ENCODE measurements around the gene FBLN1. TPM values are rescaled to one million over a fixed set of nuclear protein-coding genes. Genes with fewer than 3 reads are reported as not detected.
A peak's percentile ranks its signal among the peaks of the same experiment; 100 is the strongest.

Gene FBLN1
- total and polyA plus RNA-seq, 2 of the 13 experiments (the other 11 are each of a cell fraction or from before 2014, with no cell fraction given) = 37.3 to 103 TPM

DNA sequence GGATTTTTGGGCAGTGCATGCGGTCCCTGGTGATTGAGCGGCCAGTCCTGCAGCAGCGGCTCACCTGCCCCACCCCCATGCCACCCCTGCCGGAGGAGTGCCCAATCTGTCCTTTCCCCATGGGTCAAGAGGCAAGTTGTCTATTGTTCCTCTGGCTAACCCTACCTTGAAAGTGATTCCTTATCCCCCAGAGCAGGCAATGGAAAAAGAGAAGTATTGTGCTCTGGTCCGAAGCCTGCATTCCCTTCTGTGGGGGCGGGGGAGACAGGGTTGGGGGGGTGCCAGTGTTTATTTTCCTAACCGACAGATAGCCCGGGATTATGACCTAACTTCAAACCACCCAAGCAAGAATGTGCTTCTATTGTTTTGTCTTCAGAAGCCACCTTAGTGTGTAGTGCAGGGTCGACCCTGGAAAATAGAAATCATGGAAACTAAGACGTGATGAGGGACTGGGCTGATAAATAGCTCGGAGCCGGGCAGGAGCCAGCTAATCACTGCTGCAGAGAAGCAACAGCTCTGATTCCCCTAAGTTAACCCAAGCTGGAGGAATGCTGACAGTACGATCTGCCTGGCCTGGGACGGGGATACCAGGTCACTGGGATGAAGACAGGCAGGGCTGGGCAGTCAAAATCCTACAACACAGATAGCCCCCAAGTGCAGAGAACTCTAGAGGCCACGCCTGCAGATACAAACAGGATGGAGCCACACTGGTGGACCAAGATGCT lies 130.3 kb downstream of the FBLN1 start (continued):
- no peak for TF ChIP-seq ZNF496 (CRISPR knock-in tag; IDR thresholded peaks at IDR 0.05; ENCODE audit: insufficient replicate concordance)
- TF ChIP-seq TSC22D2 (CRISPR knock-in tag; IDR thresholded peaks at IDR 0.05; ENCODE audit: borderline replicate concordance) = no peak
- TF ChIP-seq, protein P1, sequence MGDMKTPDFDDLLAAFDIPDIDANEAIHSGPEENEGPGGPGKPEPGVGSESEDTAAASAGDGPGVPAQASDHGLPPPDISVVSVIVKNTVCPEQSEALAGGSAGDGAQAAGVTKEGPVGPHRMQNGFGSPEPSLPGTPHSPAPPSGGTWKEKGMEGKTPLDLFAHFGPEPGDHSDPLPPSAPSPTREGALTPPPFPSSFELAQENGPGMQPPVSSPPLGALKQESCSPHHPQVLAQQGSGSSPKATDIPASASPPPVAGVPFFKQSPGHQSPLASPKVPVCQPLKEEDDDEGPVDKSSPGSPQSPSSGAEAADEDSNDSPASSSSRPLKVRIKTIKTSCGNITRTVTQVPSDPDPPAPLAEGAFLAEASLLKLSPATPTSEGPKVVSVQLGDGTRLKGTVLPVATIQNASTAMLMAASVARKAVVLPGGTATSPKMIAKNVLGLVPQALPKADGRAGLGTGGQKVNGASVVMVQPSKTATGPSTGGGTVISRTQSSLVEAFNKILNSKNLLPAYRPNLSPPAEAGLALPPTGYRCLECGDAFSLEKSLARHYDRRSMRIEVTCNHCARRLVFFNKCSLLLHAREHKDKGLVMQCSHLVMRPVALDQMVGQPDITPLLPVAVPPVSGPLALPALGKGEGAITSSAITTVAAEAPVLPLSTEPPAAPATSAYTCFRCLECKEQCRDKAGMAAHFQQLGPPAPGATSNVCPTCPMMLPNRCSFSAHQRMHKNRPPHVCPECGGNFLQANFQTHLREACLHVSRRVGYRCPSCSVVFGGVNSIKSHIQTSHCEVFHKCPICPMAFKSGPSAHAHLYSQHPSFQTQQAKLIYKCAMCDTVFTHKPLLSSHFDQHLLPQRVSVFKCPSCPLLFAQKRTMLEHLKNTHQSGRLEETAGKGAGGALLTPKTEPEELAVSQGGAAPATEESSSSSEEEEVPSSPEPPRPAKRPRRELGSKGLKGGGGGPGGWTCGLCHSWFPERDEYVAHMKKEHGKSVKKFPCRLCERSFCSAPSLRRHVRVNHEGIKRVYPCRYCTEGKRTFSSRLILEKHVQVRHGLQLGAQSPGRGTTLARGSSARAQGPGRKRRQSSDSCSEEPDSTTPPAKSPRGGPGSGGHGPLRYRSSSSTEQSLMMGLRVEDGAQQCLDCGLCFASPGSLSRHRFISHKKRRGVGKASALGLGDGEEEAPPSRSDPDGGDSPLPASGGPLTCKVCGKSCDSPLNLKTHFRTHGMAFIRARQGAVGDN (CRISPR knock-in tag; IDR thresholded peaks at IDR 0.05) = peak; percentile 28; the same call in 1 of the 2 replicates
- TF ChIP-seq, protein P2, sequence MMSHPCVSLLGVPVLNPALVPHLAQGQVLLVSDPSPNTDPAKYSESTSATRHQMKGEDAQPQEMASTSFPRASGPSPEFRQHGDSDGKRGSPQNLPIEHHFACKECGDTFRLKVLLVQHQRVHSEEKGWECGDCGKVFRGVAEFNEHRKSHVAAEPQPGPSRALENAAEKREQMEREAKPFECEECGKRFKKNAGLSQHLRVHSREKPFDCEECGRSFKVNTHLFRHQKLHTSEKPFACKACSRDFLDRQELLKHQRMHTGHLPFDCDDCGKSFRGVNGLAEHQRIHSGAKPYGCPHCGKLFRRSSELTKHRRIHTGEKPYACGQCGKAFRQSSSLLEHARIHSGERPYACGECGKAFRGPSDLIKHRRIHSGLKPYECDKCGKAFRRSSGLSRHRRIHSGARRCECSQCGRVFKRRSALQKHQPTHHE (CRISPR knock-in tag; IDR thresholded peaks at IDR 0.05; ENCODE audit: borderline replicate concordance) = no peak
- TF ChIP-seq, protein P3, sequence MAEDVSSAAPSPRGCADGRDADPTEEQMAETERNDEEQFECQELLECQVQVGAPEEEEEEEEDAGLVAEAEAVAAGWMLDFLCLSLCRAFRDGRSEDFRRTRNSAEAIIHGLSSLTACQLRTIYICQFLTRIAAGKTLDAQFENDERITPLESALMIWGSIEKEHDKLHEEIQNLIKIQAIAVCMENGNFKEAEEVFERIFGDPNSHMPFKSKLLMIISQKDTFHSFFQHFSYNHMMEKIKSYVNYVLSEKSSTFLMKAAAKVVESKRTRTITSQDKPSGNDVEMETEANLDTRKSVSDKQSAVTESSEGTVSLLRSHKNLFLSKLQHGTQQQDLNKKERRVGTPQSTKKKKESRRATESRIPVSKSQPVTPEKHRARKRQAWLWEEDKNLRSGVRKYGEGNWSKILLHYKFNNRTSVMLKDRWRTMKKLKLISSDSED (CRISPR knock-in tag; IDR thresholded peaks at IDR 0.05) = no peak
- no peak for TF ChIP-seq HNRNPH1 (optimal IDR thresholded peaks at IDR 0.05; ENCODE audit: low read depth, low read length)
- no peak for TF ChIP-seq REL (CRISPR knock-in tag; conservative IDR thresholded peaks at IDR 0.05)
- TF ChIP-seq ZNF644 (CRISPR knock-in tag; IDR thresholded peaks at IDR 0.05; ENCODE audit: low read depth) = no peak
- TF ChIP-seq TCF7 (IDR thresholded peaks at IDR 0.05; ENCODE audit: low read depth) = no peak
- peak; percentile 28; the same call in 1 of the 2 replicates for TF ChIP-seq HDAC1 (CRISPR knock-in tag; IDR thresholded peaks at IDR 0.05)
- peak; percentile 31; the same call in 1 of the 2 replicates for TF ChIP-seq TBX2 (CRISPR knock-in tag; IDR thresholded peaks at IDR 0.05; ENCODE audit: borderline replicate concordance)
- TF ChIP-seq, protein P4, sequence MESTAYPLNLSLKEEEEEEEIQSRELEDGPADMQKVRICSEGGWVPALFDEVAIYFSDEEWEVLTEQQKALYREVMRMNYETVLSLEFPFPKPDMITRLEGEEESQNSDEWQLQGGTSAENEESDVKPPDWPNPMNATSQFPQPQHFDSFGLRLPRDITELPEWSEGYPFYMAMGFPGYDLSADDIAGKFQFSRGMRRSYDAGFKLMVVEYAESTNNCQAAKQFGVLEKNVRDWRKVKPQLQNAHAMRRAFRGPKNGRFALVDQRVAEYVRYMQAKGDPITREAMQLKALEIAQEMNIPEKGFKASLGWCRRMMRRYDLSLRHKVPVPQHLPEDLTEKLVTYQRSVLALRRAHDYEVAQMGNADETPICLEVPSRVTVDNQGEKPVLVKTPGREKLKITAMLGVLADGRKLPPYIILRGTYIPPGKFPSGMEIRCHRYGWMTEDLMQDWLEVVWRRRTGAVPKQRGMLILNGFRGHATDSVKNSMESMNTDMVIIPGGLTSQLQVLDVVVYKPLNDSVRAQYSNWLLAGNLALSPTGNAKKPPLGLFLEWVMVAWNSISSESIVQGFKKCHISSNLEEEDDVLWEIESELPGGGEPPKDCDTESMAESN (CRISPR knock-in tag; conservative IDR thresholded peaks at IDR 0.05) = 0 out of 2 replicates have a peak, but pooled peaks have one; percentile 28
- TF ChIP-seq, protein P5, sequence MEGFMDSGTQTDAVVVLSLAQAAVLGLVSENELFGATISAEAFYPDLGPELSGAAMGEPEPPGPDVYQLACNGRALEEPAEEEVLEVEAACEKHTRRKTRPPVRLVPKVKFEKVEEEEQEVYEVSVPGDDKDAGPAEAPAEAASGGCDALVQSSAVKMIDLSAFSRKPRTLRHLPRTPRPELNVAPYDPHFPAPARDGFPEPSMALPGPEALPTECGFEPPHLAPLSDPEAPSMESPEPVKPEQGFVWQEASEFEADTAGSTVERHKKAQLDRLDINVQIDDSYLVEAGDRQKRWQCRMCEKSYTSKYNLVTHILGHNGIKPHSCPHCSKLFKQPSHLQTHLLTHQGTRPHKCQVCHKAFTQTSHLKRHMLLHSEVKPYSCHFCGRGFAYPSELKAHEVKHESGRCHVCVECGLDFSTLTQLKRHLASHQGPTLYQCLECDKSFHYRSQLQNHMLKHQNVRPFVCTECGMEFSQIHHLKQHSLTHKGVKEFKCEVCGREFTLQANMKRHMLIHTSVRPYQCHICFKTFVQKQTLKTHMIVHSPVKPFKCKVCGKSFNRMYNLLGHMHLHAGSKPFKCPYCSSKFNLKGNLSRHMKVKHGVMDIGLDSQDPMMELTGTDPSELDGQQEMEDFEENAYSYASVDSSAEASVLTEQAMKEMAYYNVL (CRISPR knock-in tag; IDR thresholded peaks at IDR 0.05; ENCODE audit: borderline replicate concordance) = 0 out of 2 replicates have a peak, but pooled peaks have one; percentile 22
- TF ChIP-seq, protein P6, sequence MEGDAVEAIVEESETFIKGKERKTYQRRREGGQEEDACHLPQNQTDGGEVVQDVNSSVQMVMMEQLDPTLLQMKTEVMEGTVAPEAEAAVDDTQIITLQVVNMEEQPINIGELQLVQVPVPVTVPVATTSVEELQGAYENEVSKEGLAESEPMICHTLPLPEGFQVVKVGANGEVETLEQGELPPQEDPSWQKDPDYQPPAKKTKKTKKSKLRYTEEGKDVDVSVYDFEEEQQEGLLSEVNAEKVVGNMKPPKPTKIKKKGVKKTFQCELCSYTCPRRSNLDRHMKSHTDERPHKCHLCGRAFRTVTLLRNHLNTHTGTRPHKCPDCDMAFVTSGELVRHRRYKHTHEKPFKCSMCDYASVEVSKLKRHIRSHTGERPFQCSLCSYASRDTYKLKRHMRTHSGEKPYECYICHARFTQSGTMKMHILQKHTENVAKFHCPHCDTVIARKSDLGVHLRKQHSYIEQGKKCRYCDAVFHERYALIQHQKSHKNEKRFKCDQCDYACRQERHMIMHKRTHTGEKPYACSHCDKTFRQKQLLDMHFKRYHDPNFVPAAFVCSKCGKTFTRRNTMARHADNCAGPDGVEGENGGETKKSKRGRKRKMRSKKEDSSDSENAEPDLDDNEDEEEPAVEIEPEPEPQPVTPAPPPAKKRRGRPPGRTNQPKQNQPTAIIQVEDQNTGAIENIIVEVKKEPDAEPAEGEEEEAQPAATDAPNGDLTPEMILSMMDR (CRISPR knock-in tag; IDR thresholded peaks at IDR 0.05) = no peak
- TF ChIP-seq HNRNPLL (IDR thresholded peaks at IDR 0.05; ENCODE audit: low read depth, low read length, poor library complexity, severe bottlenecking) = peak; percentile 29

All from HepG2 (cell line).